HepG2 (cell line): Measurements from ENCODE around the gene CR2. TPM values are rescaled to one million over a fixed set of nuclear protein-coding genes. Genes with fewer than 3 reads are reported as not detected.

ENCODE experiments used
- ATAC-seq: fragments of 200-7000 bp; cut with Tn5 transposase; 3 replicates; pipeline ENCODE4 v1.9.1; 2020; ENCODE audit warnings: mild to moderate bottlenecking, moderate library complexity
- BruUV-seq: library from RNA; stranded (reverse); fragments of 400-500 nt; replicated peaks from 2 replicates; lab custom pipeline; 2021; lab: Mats Ljungman, UMichigan
- CTCF ChIA-PET: fragments of 300-600 bp; formaldehyde crosslinking; extraction: SDS; loops from one replicate; lab custom pipeline; 2021; ENCODE audit warnings: low total read pairs, inconsistent platforms, low intra/inter-chr PET ratio; lab: Yijun Ruan, JAX
- POLR2A ChIA-PET: fragments of 350-600 bp; sonication (Branson Sonifier 250); formaldehyde crosslinking; loops from one replicate; lab custom pipeline; 2020; ENCODE audit warnings: antibody characterized with exemption, inconsistent platforms; lab: Yijun Ruan, JAX
- DNase-seq: peaks from one replicate; pipeline ENCODE4 v3.0.0-alpha.2; 2015; ENCODE audit warnings: low spot score
- FAIRE-seq: peaks from 3 replicates; lab custom pipeline; 2011; peaks lifted over from hg19 to GRCh38; lab: Jason Lieb, UNC
- H2AFZ ChIP-seq: one replicate; pipeline ENCODE4 v1.6.1; 2011; ENCODE audit warnings: low read length, inconsistent platforms
- H3K27ac ChIP-seq: fragments of 300-600 bp; 3 replicates; pipeline ENCODE4 v1.8.0; 2011; ENCODE audit warnings: mixed run types, mild to moderate bottlenecking, mixed read lengths, low read length, inconsistent platforms; ENCODE audit not compliant: insufficient read depth; ENCODE audit errors: extremely low read length
- H3K27me3 ChIP-seq, 2 experiments: fragments of 200-600 bp in 1 of 2; 2 replicates in 1 of 2; 3 replicates in 1 of 2; pipeline versions ENCODE4 v1.6.0 to v1.8.0; 2011; ENCODE audit warnings: low read length in 2 of 2, mild to moderate bottlenecking in 2 of 2, moderate library complexity in 2 of 2, inconsistent platforms in 1 of 2; ENCODE audit not compliant: insufficient read depth in 2 of 2, control insufficient read depth in 1 of 2
- H3K36me3 ChIP-seq, 2 experiments: fragments of 200-600 bp in 1 of 2; replicated peaks in 1 of 2; 2 replicates in 1 of 2; 3 replicates in 1 of 2; pipeline versions ENCODE4 v1.5.1 to v1.8.0; 2011; ENCODE audit warnings: low read length in 2 of 2, inconsistent platforms in 1 of 2; ENCODE audit not compliant: insufficient read depth in 2 of 2, control insufficient read depth in 1 of 2
- H3K4me1 ChIP-seq: 2 replicates; pipeline ENCODE4 v1.5.1; 2012; ENCODE audit warnings: low read length, inconsistent platforms; ENCODE audit not compliant: insufficient read depth
- H3K4me2 ChIP-seq: 2 replicates; pipeline ENCODE4 v1.6.0; 2011; ENCODE audit warnings: low read depth, low read length, inconsistent platforms
- H3K4me3 ChIP-seq, 3 experiments: fragments of 200-600 bp in 1 of 3; sonication (generic), shearing (Covaris generic) in 1 of 3; replicated peaks in 1 of 3; 2 replicates each; pipeline ENCODE4 v1.5.1; 2011 to 2016; ENCODE audit warnings: low read length in 3 of 3, inconsistent platforms in 2 of 3, low read depth in 2 of 3, mild to moderate bottlenecking in 2 of 3, control low read depth in 1 of 3, mixed read lengths in 1 of 3; ENCODE audit not compliant: insufficient read depth in 1 of 3
- H3K79me2 ChIP-seq: one replicate; pipeline ENCODE4 v1.6.1; 2011; ENCODE audit warnings: low read length, inconsistent platforms; ENCODE audit not compliant: insufficient read depth
- H3K9ac ChIP-seq: 2 replicates; pipeline ENCODE4 v1.6.0; 2011; ENCODE audit warnings: mild to moderate bottlenecking, low read depth, low read length, inconsistent platforms; ENCODE audit not compliant: insufficient read depth
- H3K9me3 ChIP-seq: 2 replicates; pipeline ENCODE4 v1.5.1; 2012; ENCODE audit warnings: mild to moderate bottlenecking, low read length
- H4K20me1 ChIP-seq: 2 replicates; pipeline ENCODE4 v1.6.0; 2011; ENCODE audit warnings: inconsistent platforms, mild to moderate bottlenecking, low read length, moderate library complexity; ENCODE audit not compliant: insufficient read depth
- ARID2 ChIP-seq: sonication (generic); formaldehyde crosslinking; IDR thresholded peaks from 2 replicates; pipeline ENCODE4 v1.8.1; 2022; ENCODE audit warnings: mild to moderate bottlenecking, missing genetic modification reagents, borderline replicate concordance
- ETV6 ChIP-seq: sonication (generic); formaldehyde crosslinking; conservative IDR thresholded peaks from 2 replicates; pipeline ENCODE4 v1.4.0; 2020; ENCODE audit warnings: missing genetic modification reagents
- MTF1 ChIP-seq: sonication (generic); formaldehyde crosslinking; IDR thresholded peaks from 2 replicates; pipeline ENCODE4 v1.5.0; 2020; ENCODE audit warnings: missing genetic modification reagents
- POLR2G ChIP-seq: fragments of 200-400 bp; formaldehyde crosslinking; IDR thresholded peaks from 2 replicates; pipeline ENCODE4 v1.6.1; 2018; ENCODE audit warnings: mild to moderate bottlenecking, low read depth, low read length, moderate library complexity
- PRMT3 ChIP-seq: sonication (generic); formaldehyde crosslinking; IDR thresholded peaks from 2 replicates; pipeline ENCODE4 v1.8.1; 2022; ENCODE audit warnings: low read depth, mild to moderate bottlenecking, moderate library complexity, missing genetic modification reagents, borderline replicate concordance
- ZFP1 ChIP-seq: IDR thresholded peaks from 2 replicates; pipeline ENCODE4 v1.6.1; 2016
- ZNF567 ChIP-seq: sonication (generic); formaldehyde crosslinking; IDR thresholded peaks from 2 replicates; pipeline ENCODE4 v1.8.1; 2023; ENCODE audit warnings: mild to moderate bottlenecking, missing genetic modification reagents, borderline replicate concordance
- WGBS: methylation state at CpG from one replicate; pipeline ENCODE4 v1.1.6; 2017; ENCODE audit warnings: low lambda C conversion rate; 5-methylcytosine and 5-hydroxymethylcytosine counted together
- in situ Hi-C: cut with HindIII; loops from 2 replicates; pipeline ENCODE4 v1.10.0; 2017; ENCODE audit warnings: low pct_unique_long_range_greater_than_20kb; ENCODE audit not compliant: extremely low pct_ligation_motif_present
- intact Hi-C: fragments of 100-400 bp; cut with micrococcal nuclease; formaldehyde crosslinking; loops from one replicate; pipeline ENCODE4 v1.10.0; 2022; ENCODE audit not compliant: unreplicated experiment
- polyA plus RNA-seq, 8 experiments: library from polyadenylated mRNA; depleted of rRNA in 3 of 8; stranded (reverse) in 7 of 8; unstranded in 1 of 8; fragments of >200 nt; fragmentation: Illumina TruSeq in 4 of 8; extraction: Trizol in 4 of 8; gene quantifications; 2 replicates each; pipeline versions ENCODE4 v1.2.1 to v1.2.3, GENCODE V29; 2011 to 2016; ENCODE audit warnings: low read depth in 4 of 8, missing spikeins in 1 of 8, mixed read lengths in 1 of 8; ENCODE audit not compliant: insufficient read depth in 1 of 8
- total RNA-seq, 5 experiments: library from RNA; depleted of rRNA; stranded (reverse); fragments of >200 nt; fragmentation: Illumina TruSeq; extraction: Trizol; gene quantifications; 2 replicates each; pipeline ENCODE4 v1.2.3, GENCODE V29; 2016; ENCODE audit warnings: low read depth in 1 of 5
- TF ChIP-seq, protein P1 (sequence below): sonication (generic); formaldehyde crosslinking; IDR thresholded peaks from 2 replicates; pipeline ENCODE4 v1.4.0; 2020; ENCODE audit warnings: missing genetic modification reagents; ENCODE audit errors: not compliant biosample characterization

The CR2 gene
- total and polyA plus RNA-seq, 2 of the 13 experiments (the other 11 are each of a cell fraction or from before 2014, with no cell fraction given), result not detected

DNA sequence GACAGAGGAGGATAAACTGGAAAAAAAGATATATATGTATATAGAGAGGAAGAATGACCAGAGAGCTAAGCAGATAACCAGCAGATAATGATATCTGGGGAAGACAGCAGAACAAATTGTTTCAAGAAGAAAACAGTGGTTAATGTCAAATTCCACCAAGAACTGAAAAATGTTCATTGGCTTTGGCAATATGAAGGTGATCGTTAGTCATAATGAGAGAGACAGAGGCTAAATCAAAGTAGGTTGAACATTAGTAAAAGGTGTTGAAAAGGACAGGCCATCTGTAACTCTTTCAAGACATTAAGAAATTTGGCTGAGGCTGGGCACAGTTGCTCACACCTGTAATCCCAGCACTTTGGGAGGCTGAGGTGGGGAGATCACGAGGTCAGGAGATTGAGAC, 25.3 kb upstream of the CR2 start:
- ChIA-PET POLR2A (no interaction called here), CTCF (no interaction called here)
- DNase-seq (no peak), FAIRE-seq (no peak), ATAC-seq (no peak)
- H3K4me3 ChIP-seq, result no peak overlapping the region
- H3K9ac ChIP-seq, result no peak overlapping the region
- no peak overlapping the region for H3K27ac ChIP-seq
- 0 out of 5 replicates have a peak, but pooled peaks cover 0 to 3% of the 10 kb centered on the region in 2 experiments for H3K27me3 ChIP-seq
- intact Hi-C loops (no loop called here), in situ Hi-C loops (no loop called here)
- no peaks in the 10 kb centered on the region for H4K20me1 ChIP-seq
- no peak overlapping the region for H2AFZ ChIP-seq
- 19% methylated on average over 2 of the region's 2 CpGs for WGBS
- no peak overlapping the region for H3K4me2 ChIP-seq
- no peaks in the 10 kb centered on the region for H3K36me3 ChIP-seq
- H3K4me1 ChIP-seq, result no peaks in the 10 kb centered on the region
- H3K79me2 ChIP-seq, result no peaks in the 10 kb centered on the region
- BruUV-seq, result no TSS peak
- TF ChIP-seq POLR2G (no peak), ETV6 (CRISPR knock-in tag) (no peak)
- H3K9me3 ChIP-seq, result no peaks in the 10 kb centered on the region

DNA sequence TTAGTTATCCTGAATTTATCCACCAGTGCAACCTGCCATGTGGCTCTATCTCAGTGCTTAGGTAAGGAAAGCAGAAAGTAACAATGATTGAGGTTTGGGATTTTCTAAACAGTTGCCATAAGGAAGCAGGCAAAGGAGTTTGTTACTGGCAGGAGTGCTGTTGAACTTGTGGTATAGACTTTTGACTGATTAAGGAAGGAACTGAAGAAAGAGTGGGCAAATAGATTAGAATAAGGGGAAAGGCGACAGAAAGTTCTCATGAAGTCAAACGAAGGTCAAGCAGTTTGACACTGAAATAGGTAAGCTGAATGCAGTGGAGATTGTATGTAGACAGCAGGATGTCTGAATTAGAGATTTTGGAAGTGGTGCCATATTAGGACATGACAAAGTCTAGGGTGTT, 24.2 kb upstream of the CR2 start:
- Histone ChIP-seq H3K27me3 (no peaks in the 10 kb centered on the region; a peak in 1 of 5 replicates), H3K4me3 (no peak overlapping the region), H3K36me3 (no peaks in the 10 kb centered on the region), H3K4me1 (no peaks in the 10 kb centered on the region), H3K27ac (no peak overlapping the region), H3K79me2 (no peaks in the 10 kb centered on the region), H4K20me1 (no peaks in the 10 kb centered on the region), H2AFZ (no peak overlapping the region), H3K9ac (no peak overlapping the region), H3K9me3 (no peaks in the 10 kb centered on the region), H3K4me2 (no peak overlapping the region)
- BruUV-seq, result no TSS peak
- WGBS, result 0% methylated on average over 2 of the region's 2 CpGs
- DNase-seq, result no peak
- ATAC-seq, result no peak
- ChIA-PET CTCF (no interaction called here), POLR2A (no interaction called here)
- intact Hi-C loops (no loop called here), in situ Hi-C loops (no loop called here)
- TF ChIP-seq ARID2 (CRISPR knock-in tag), result no peak
- TF ChIP-seq MTF1 (CRISPR knock-in tag), result no peak
- TF ChIP-seq ZFP1 (CRISPR knock-in tag), result no peak
- no peak for TF ChIP-seq ZNF567
- no peak for TF ChIP-seq PRMT3
- TF ChIP-seq, protein P1, sequence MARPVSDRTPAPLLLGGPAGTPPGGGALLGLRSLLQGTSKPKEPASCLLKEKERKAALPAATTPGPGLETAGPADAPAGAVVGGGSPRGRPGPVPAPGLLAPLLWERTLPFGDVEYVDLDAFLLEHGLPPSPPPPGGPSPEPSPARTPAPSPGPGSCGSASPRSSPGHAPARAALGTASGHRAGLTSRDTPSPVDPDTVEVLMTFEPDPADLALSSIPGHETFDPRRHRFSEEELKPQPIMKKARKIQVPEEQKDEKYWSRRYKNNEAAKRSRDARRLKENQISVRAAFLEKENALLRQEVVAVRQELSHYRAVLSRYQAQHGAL (CRISPR knock-in tag), result no peak
- FAIRE-seq, result no peak
